GM12865 (cell line): ENCODE results near the gene TLL1.

ENCODE experiments used
- DNase-seq: peaks from one replicate; pipeline ENCODE4 v3.0.0; 2010; ENCODE audit warnings: low read depth
- H3K4me3 ChIP-seq: 2 replicates; pipeline ENCODE4 v1.5.1; 2011; ENCODE audit warnings: mild to moderate bottlenecking, low read depth, low read length, control low read depth
- CTCF ChIP-seq: IDR thresholded peaks from 2 replicates; pipeline ENCODE4 v1.5.1; 2011; ENCODE audit warnings: low read length, control low read depth, low read depth, inconsistent platforms; ENCODE audit not compliant: insufficient read depth; ENCODE audit errors: missing control alignments

TLL1 gene

GRCh38 chr4:166092797-166093290 lies 219.8 kb downstream of the TLL1 start:
- DNase-seq = no peak
- no peak overlapping the region for H3K4me3 ChIP-seq
- TF ChIP-seq CTCF = no peak

GRCh38 chr4:166104623-166105022 lies 231.6 kb downstream of the TLL1 start:
- no peak for TF ChIP-seq CTCF
- no peak overlapping the region for H3K4me3 ChIP-seq
- DNase-seq = no peak

GRCh38 chr4:166121897-166122296 lies 248.9 kb downstream of the TLL1 start:
- H3K4me3 ChIP-seq = no peak overlapping the region
- no peak for TF ChIP-seq CTCF
- DNase-seq = no peak

GRCh38 chr4:166123546-166123945 lies 250.5 kb downstream of the TLL1 start:
- DNase-seq = no peak
- TF ChIP-seq CTCF = no peak
- no peak overlapping the region for H3K4me3 ChIP-seq

- no peak for TF ChIP-seq CTCF
- DNase-seq = no peak
- H3K4me3 ChIP-seq = no peak overlapping the region
These were observed 255.4 kb downstream of the TLL1 start for GRCh38 chr4:166128403-166128802.

- H3K4me3 ChIP-seq = no peak overlapping the region
- no peak for DNase-seq
- no peak for TF ChIP-seq CTCF
These were observed 261.2 kb downstream of the TLL1 start for GRCh38 chr4:166134285-166134684.

- no peak for DNase-seq
- no peak for TF ChIP-seq CTCF
- H3K4me3 ChIP-seq = no peak overlapping the region
These were observed 267.9 kb downstream of the TLL1 start for GRCh38 chr4:166140951-166141350.
